DMS114 treated with DMSO at 0.1 percent for 48 hours (cell line): ENCODE measurements around the gene FSD1.

Source experiments
- DNase-seq: peaks from one replicate; lab custom pipeline; 2025; ENCODE audit not compliant: unreplicated experiment; lab: John Stamatoyannopoulos, UW

Gene FSD1

DNA sequence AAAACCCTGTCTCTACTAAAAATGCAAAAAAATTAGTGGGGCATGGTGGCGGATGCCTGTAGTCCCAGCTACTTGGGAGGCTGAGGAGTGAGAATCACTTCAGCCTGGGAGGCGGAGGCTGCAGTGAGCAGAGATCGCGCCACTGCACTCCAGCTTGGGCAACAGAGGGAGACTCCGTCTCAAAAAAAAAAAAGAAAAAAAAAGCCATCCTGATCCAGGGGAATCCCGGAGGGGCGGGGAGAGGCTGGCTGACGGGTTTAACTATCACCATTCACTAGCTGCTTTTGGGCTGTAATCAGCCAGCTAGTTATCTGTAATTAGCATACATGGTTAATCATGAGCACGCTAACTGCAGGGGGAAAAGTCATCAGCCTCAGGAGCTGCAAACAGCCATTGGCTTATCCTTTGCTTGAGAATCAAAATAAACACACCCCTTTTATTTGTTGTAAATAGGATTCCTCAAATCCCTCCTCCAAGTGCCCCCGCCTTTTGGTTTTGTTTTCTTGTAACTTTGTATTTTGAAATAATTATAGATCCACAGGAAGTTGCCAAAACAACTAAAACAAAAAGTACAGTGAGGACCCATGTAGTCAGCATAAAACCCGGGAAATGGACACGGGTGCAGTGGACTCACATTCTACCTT lies 9.6 kb downstream of the FSD1 start:
- no peak for DNase-seq

DNA sequence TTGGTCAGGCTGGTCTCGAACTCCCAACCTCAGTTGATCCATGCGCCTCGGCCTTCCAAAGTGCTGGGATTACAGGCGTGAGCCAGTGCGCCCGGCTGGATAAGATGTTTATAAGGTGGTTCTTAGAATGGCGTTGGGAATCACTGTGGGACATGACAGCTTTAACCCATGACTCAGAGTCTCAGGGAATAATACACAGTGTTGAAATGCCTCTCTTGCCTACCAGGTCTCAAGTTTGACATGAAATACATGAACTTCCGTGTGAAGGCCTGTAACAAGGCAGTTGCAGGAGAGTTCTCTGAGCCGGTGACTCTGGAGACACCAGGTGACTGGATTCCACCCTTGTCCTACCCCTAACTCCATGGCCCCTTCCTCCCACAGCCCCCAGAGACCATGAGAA lies 12.6 kb downstream of the FSD1 start:
- no peak for DNase-seq

DNA sequence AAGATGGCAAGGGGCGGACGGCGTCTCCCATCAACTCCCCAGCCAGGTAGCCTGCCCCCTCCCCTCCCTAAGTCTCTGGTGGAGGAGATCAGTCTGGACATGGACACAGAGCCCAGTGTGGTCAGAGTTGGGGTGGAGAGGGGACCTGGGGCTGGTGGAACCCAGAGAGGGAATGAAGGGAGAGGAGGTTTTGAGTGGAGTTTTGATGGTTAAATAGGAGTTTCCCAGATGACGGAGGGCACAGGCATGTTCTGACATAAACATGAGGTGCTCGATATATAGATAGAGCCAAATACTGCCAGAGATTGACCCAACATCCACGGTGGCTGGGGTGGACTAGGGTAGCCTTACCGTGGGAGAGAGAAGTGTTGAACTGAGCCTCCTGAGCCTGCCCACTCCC lies 14.1 kb downstream of the FSD1 start:
- no peak for DNase-seq

DNA sequence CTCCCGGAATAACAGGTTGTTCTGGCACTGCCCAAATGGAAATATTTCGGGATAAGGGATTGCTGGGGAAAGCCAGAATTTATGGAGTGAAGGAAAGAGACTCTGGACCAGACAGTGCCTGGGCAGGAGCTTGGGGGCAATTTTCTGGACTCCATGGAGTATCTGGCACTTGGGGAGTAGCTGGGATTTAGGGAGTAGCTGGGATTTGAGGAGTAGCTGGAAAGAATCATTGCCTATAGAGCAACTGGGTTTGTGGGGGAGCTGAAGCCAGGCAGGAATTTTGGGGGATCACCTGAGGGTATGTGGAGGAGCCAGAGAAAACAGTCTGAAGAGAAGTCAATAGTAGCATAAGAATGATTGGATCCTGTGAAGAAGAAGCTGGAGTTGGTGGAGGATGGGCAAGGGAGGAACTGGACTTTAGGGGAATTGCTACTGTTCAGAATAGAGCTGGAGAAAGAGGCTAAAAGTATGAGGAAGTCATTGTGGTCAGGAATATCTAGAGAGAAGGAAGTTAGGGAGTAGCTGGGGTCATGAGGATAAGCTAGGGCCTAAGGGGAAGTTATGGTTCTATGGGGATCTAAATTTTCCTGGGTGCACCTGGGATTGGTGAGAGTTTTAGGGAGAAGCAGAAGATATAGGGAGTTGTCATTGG lies 14.8 kb downstream of the FSD1 start:
- DNase-seq: no peak

DNA sequence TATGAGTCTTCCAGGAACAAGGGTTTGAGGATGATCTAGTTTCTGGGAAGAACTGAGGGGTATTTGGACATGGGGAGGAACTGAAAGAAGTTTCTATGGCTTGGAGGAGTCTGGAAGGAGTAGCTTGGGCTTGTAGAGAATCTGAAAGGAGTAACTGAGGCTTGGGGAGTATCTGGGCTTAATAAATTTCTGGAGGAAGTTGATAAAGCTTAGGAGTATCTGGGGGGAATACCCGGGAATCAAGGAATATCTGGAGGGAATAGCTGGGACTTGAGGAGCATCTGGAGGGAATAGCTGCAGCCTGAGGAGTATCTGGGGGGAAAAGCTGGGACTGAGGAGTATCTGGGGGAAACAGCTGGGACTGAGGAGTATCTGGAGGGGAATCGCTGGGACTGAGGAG lies 16.0 kb downstream of the FSD1 start:
- no peak for DNase-seq

DNA sequence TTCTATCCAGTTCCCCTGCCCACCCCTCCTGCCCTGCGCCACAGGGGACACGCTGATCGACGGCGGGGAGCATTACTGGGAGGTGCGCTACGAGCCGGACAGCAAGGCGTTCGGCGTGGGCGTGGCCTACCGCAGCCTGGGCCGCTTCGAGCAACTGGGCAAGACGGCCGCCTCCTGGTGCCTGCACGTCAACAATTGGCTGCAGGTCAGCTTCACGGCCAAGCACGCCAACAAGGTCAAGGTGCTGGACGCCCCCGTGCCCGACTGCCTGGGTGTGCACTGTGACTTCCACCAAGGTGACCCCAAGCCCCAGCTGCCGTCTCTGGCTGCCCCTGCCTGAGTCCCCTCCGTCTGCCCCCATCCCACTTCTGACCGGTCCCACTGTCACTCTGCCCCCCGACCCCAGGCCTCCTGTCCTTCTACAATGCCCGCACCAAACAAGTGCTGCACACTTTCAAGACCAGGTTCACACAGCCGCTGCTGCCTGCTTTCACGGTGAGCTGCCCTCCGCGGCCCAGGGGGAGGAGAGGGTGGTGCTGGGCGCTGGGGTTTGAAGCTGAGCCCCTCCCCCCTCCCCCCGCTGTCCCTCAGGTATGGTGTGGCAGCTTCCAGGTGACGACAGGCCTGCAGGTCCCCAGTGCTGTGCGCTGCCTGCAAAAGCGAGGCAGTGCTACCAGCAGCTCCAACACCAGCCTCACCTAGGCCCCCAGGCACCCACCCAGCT lies 18.7 kb downstream of the FSD1 start:
- no peak for DNase-seq

DNA sequence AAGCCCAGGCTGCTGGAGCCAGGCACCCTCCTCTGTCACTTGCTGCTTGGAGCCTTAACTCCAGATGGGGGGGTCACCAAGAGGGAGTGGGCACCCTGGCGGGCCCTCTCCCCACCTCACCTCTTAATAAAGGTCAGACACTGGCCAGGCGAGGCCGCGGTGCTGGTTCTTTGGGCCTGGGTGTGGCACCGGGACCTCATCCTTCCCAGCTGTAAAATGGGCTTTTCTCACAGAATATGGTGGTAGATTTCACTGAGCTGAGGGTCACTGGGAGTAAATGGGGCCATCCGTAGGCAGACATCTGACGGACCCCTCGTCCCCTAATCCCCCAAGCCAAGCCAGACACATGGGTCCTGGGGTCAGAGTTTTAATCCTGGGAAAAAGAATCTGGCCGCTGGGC lies 19.3 kb downstream of the FSD1 start:
- DNase-seq: no peak

DNA sequence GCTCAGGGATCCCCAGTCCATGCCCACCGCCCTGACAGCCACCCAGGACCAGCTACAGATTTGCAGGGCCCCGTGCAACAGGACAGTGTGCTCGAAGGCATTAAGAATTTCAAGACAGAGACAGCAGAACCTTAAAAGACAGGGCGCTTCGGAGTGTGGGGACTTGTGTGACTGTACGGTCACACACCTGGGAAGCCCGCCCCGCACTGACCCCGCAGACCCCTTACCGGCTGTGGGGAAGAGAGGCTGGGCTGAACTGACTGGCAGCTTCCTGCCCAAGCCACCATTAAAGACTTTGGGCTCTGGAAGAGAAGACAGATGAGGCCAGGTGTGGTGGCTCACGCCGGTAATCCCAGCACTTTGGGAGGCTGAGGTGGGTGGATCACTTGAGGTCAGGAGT lies 19.8 kb downstream of the FSD1 start:
- DNase-seq: no peak

DNA sequence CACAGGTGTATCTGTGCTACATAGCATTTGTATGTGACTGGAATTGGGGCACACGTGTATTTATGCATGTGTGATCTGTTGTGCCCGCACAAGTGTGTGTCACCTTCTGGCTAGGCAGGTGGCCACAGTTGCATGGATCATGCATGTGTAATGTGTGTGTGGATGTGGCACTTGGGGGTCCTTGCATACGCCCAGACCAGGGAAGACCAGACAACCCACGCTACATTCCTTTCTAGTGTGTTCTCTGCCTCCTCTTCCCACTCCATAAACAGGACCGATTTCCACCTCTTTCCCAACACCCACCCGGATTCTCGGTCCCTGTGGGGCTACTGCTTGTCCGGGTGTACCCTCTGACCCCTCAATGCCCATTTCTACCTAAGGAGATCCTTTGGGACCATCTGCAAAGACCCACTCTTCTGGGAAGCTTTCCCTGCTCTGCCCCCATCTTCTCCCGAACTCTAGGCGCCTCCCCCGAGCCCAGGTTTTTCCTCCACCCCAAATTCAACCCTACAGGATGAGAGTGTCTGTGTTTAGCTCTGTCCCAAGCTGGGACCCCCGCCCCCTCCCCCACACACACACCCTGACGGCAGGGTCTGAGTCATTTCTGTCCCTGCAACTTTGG lies 21.9 kb downstream of the FSD1 start:
- DNase-seq: no peak

DNA sequence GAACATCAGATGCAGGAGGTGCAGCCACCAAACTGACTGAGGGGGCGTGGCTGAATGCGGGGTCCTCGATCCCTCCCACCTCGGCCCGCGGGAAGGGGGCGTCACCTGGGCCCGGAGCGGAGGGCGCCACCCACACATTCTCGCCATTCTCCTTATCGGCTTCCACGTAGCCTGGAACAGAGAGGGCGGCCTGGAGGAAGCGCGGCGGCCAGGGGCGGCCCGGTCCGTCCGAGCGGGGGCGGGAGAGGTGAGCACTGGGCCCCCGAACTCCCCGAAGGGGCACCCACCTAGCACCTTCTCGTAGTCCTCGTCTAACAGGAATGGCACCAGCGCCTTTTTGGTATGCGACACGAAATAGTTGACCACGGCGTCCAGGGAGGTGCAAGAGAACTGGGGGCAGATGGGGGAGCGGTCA lies 22.4 kb downstream of the FSD1 start:
- no peak for DNase-seq

DNA sequence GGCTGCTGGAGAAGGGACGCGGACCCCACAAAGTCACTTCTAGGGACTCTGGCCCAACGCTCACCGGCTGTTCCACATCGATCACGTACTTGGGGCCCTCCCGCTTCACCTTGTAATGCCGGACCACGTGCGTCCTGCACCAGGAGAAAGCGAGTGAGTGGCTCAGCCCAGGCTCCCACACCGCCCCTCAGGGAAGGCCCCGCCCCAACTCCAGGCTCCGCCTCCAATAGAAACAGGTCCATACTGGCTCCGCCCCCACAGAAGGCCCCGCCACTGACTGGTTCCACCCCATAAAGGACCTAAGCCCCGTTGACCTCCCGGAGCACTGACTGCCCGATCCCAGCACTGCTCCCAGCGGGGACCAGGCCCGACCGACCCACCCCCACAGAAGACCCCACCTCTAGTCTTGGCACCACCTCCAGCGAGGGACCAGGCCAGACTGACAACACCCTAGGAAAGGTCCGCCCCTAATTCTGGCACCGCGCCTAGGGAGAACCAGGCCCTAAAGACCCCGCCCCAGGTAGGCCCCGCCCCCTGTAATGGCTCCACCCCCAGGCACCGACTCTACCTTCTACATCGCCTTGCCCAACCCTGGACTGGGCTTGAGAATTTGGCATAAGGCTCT lies 23.0 kb downstream of the FSD1 start:
- DNase-seq: peak; percentile 76

DNA sequence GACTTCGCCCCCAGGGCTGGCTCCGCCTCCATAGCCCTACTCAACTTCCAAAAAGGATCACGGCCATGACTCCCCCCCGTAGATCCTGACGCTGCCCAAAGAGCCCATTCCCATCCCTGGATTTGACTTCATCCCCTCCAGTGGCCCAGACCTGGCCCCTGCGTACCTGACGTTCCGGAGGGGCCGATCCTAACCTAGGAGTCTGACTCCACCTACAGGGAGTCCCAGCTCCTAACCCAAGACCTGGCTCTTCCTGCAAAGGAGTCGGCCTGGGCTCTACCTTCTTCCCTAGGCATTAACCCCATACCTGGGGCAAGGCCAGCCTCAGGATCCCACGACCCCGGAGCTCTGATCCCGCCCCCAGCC lies 23.5 kb downstream of the FSD1 start:
- DNase-seq: no peak

DNA sequence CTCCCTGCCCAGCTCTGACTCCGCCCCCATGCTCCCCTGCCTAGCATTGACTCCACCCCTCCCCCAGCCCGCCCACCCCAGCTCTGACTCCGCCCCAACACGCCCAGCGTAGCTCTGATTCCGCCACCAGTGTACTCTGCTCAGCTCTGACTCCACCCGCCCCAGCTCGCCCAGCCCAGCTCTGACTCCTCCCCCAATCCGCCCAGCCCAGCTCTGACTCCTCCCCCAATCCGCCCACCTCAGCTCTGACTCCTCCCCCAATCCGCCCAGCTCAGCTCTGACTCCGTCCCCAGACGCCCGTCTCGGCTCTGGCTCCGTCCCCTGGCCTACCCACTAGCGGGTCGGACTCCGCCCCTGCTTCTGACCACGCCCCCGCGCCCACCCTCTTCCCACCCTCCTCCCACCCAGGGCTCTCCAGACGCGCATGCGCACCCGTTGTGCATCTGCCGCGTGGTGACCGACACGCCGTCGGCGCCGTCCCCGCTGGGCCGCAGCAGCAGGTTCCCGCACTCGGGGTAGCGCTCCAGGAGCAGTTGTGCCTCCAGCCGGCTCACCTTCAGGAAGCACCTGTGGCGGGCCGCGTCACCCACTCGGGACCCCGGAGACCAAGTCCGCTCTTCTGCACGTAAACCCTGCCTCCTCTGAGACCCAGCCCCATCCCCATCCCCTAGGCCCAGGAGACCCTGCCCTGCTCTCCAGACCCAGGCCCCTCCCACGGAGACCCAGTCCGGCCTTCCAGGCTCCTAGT lies 24.0 kb downstream of the FSD1 start:
- DNase-seq: peak; percentile 88

DNA sequence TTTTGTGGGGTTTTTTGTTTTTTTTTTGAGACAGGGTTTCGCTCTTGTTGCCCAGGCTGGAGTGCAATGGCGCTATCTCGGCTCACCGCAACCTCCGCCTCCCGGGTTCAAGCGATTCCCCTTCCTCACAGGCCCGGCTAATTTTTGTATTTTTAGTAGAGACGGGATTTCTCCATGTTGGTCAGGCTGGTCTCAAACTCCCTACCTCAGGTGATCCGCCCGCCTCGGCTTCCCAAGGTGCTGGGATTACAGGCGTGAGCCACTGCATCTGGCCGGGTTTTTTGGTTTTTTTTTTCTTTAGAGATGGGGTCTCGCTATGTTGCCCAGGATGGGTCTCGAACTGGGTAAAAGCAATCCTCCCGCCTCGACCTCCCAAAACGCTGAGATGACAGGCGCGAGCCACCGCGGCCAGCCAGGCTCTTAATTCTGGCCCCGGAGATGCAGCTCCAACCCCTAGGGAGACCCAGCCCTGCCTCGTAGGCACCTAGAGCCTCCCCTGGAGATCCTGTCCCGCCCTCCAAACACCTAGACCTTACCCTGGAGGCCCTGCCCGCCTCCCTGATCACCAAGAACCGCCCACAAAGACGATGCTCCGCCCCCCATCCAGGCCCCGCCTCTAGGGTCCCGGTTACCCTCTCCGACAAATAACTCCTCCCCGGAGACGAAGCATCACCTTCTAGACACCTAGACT lies 24.7 kb downstream of the FSD1 start:
- peak; percentile 20 for DNase-seq

DNA sequence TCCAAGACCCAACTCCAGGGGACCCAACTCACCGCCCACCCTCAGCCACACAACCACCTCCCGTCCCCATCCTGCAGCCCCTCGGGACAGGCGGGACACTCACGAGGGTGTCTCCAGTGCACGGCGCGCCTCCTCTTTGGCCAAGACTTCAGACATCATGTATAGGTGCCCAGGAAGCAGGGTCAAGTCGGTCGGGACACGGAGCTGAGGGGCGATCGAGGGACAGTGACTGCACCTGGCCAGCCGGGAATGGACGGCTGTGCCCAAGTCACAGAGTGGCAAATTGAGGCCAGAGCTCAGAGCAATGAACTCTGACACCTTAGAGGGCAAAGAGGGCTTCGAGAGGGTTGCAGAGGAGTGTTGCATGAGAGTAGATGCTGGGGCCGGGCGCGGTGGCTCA lies 25.5 kb downstream of the FSD1 start:
- DNase-seq: no peak

DNA sequence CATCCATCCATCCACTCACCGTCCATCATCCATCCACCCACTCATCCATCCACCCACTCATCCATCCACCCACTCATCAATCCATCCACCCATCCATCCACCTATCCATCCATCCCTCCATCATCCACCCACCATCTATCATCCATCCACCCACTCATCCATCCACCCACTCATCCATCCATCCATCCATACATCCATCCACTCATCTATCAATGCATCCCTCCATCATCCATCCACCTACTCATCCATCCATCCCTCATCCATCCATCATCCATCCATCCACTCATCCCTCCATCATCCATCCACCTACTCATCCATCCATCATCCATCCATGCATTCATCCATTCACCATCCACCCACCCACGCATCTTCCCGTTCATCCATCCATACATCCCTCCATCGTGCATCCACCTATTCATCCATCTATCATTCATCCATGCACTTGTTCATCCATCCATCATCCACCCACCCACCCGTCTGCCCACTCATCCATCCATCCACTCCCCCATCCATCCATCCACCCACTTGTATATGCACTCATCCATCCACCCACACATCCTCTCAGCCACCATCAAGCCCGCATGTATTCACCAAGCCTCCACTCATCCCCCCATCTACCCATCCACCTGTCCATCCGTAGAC lies 30.7 kb downstream of the FSD1 start:
- no peak for DNase-seq

DNA sequence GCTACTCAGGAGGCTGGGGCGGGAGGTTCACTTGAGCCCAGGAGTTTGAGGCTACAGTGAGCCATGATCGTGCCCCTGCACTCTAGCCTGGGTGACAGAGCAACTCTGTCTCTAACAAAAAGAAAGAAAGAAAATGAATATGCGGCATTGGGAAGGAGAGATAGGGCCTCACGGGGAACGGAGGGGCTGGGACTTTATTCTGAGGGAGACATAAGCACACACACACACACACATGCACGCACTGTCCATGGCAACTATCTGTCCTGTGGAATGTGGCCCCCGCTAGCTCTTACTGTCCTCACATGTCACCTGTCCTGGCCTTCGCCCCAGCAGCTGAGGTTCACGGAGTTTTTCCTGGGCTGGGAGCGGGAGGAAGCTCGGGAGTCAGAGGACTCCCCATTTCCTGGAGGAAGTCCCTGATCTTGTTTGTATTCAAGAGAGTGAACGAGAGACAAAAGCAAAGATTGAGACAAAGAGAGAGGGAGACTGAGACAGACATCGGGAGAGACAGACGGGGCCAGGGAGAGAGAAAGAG lies 33.6 kb downstream of the FSD1 start:
- DNase-seq: no peak

DNA sequence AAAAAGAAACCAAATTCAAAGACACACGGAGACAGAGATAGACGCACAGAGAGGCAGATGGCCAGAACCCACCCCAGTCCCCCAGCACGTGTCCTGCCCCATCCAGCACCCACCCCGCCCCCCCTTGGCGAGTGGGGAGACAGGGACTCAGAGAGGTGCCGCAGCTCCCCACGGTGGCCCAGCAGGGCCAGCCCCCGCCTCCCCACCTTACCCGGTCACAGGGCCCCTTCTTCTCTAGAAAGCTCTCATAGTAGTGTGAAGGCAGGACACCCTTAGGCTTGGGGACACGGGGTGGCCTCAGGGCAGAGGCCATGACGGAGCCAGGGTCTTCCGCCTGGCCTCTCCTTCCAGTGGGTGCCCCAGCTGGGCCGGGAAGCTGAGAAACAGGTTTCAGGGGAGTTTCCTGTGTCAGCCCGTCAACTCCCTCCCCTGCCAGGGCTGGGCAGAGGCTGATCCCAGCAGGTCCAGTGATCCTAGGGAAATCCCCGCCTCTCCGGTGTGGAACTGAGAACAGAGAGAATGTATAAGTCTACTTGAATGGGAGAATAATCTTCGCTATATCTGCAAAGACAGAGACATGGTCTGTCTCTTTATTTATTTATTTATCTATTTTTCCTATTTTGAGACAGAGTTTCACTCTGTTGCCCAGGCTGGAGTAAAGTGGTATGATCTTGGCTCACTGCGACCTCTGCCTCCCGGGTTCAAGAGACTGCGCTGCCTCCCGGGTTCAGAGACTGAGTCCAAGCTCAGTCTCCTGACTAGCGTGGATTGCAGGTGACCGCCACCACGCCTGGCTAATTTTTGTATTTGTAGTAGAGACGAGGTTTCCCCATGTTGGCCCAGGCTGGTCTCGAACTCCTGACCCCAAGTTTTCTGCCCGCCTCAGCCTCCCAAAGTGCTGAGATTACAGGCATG lies 34.3 kb downstream of the FSD1 start, which contains the start of gene STAP2:
TSS of gene STAP2 (minus strand) at position 387 of the 915 bp plus-strand sequence. CDS start at position 313, 74 bp downstream.
- no peak for DNase-seq

DNA sequence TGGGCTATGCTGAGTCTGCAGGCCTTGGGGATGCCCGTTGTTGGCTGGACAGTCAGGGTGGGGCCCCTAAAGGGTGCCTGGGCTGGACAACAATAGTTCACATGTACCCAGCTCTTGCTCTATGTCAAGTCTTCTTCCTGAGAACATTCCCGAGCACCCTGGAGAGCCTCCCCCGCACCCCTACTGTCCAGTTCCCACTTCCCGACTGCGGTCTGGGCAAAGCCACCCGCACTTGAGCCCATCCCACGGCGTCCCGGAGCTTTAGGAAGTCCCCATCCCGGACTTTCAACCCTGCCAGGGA lies 37.9 kb downstream of the FSD1 start:
- DNase-seq: no peak
